ENCODE results near the gene IRF4. TPM values are rescaled to one million over a fixed set of nuclear protein-coding genes. Genes with fewer than 3 reads are reported as not detected.

Gene IRF4
- total RNA-seq, 2 donors from 2014 or later, result 1.1 to 1.8 TPM

- no peaks in the 10 kb centered on the region for H3K4me1 ChIP-seq (ENCODE audit: control insufficient read depth in 1 of 2, low read depth in 2 of 2)
- ATAC-seq (ENCODE audit: insufficient number of reproducible peaks, low FRiP score, low read depth), result no peak
- no peak for DNase-seq (ENCODE audit: low spot score)
- H3K27ac ChIP-seq, result no peak overlapping the region
- H3K27me3 ChIP-seq (replicated peaks; ENCODE audit: insufficient read depth), result no peaks in the 10 kb centered on the region
- no peaks in the 10 kb centered on the region for H3K9me3 ChIP-seq
- no peaks in the 10 kb centered on the region for H3K36me3 ChIP-seq
- H3K4me3 ChIP-seq, result no peak overlapping the region
- TF ChIP-seq, protein P1, sequence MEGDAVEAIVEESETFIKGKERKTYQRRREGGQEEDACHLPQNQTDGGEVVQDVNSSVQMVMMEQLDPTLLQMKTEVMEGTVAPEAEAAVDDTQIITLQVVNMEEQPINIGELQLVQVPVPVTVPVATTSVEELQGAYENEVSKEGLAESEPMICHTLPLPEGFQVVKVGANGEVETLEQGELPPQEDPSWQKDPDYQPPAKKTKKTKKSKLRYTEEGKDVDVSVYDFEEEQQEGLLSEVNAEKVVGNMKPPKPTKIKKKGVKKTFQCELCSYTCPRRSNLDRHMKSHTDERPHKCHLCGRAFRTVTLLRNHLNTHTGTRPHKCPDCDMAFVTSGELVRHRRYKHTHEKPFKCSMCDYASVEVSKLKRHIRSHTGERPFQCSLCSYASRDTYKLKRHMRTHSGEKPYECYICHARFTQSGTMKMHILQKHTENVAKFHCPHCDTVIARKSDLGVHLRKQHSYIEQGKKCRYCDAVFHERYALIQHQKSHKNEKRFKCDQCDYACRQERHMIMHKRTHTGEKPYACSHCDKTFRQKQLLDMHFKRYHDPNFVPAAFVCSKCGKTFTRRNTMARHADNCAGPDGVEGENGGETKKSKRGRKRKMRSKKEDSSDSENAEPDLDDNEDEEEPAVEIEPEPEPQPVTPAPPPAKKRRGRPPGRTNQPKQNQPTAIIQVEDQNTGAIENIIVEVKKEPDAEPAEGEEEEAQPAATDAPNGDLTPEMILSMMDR (IDR thresholded peaks at IDR 0.05), result no peak
Observed at GRCh38 chr6:455006-455585, 63.5 kb downstream of the IRF4 start.

DNA sequence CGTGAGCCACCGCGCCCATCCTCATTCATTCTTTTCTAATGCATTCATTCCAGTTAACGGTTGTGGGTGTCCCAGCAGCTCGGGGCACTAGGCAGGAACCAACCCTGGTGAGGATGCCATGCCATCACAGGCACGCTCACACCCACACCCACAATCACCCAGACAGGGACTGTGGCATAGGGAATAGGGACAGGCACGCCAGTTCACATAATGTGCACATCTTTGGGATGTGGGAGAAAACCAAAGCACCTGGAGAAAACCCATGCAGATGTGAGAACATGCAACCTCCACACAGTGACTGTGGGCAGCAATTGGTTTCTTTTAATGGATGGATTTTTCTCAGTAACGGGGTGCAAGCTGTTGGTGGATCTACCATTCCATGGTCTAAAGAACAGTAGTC, 64.3 kb downstream of the IRF4 start:
- ATAC-seq (ENCODE audit: insufficient number of reproducible peaks, low FRiP score, low read depth), result no peak
- no peak overlapping the region for H3K4me3 ChIP-seq
- DNase-seq (ENCODE audit: low spot score), result no peak
- no peak overlapping the region for H3K27ac ChIP-seq
- no peaks in the 10 kb centered on the region for H3K4me1 ChIP-seq (ENCODE audit: control insufficient read depth in 1 of 2, low read depth in 2 of 2)
- H3K9me3 ChIP-seq, result no peaks in the 10 kb centered on the region
- TF ChIP-seq, protein P1 (IDR thresholded peaks at IDR 0.05), result no peak
- H3K36me3 ChIP-seq, result no peaks in the 10 kb centered on the region
- no peaks in the 10 kb centered on the region for H3K27me3 ChIP-seq (replicated peaks; ENCODE audit: insufficient read depth)

- no peak overlapping the region for H3K27ac ChIP-seq
- H3K9me3 ChIP-seq, result no peaks in the 10 kb centered on the region
- no peaks in the 10 kb centered on the region for H3K36me3 ChIP-seq
- no peaks in the 10 kb centered on the region for H3K27me3 ChIP-seq (replicated peaks; ENCODE audit: insufficient read depth)
- DNase-seq (ENCODE audit: low spot score) (no peak), ATAC-seq (ENCODE audit: insufficient number of reproducible peaks, low FRiP score, low read depth) (no peak)
- H3K4me3 ChIP-seq, result no peak overlapping the region
- TF ChIP-seq, protein P1 (IDR thresholded peaks at IDR 0.05), result no peak
- H3K4me1 ChIP-seq (ENCODE audit: control insufficient read depth in 1 of 2, low read depth in 2 of 2), result no peaks in the 10 kb centered on the region
Observed at GRCh38 chr6:456358-456867, 64.9 kb downstream of the IRF4 start.

GRCh38 chr6:456887-457286, 65.3 kb downstream of the IRF4 start:
- no peaks in the 10 kb centered on the region for H3K36me3 ChIP-seq
- TF ChIP-seq, protein P1 (IDR thresholded peaks at IDR 0.05), result no peak
- ATAC-seq (ENCODE audit: insufficient number of reproducible peaks, low FRiP score, low read depth) (no peak), DNase-seq (ENCODE audit: low spot score) (no peak)
- no peaks in the 10 kb centered on the region for H3K27me3 ChIP-seq (replicated peaks; ENCODE audit: insufficient read depth)
- no peak overlapping the region for H3K4me3 ChIP-seq
- no peaks in the 10 kb centered on the region for H3K4me1 ChIP-seq (ENCODE audit: control insufficient read depth in 1 of 2, low read depth in 2 of 2)
- no peak overlapping the region for H3K27ac ChIP-seq
- H3K9me3 ChIP-seq, result no peaks in the 10 kb centered on the region

Other genes with a start within 250 kb of the IRF4 start
- gene DUSP22, start 99.3 kb upstream of the IRF4 start, total RNA-seq, result 10 to 100 TPM; 49.0 to 74.6 TPM